Measurements from ENCODE around the gene KRT7. TPM values are rescaled to one million over a fixed set of nuclear protein-coding genes. Genes with fewer than 3 reads are reported as not detected.
A peak's percentile ranks its signal among the peaks of the same experiment; 100 is the strongest.

The KRT7 gene
- total RNA-seq, 1 donor = 27.9 TPM

- H3K27me3 ChIP-seq (ENCODE audit: insufficient read depth, low read length) = no peaks in the 10 kb centered on the region
- H2AFZ ChIP-seq (ENCODE audit: low read length) = no peak overlapping the region
- H3K9me3 ChIP-seq (ENCODE audit: low read depth, low read length) = peaks cover 4% of the 10 kb centered on the region
- H4K20me1 ChIP-seq (ENCODE audit: insufficient read depth, low read length) = no peaks in the 10 kb centered on the region
- peak overlapping the region; percentile 54 for H3K27ac ChIP-seq (ENCODE audit: low read depth, low read length)
- no peaks in the 10 kb centered on the region for H3K79me2 ChIP-seq (ENCODE audit: insufficient read depth, low read length)
- no peak for TF ChIP-seq CTCF (IDR thresholded peaks at IDR 0.05; ENCODE audit: extremely low read depth, low read depth, low read length)
- H3K4me3 ChIP-seq (ENCODE audit: insufficient read depth, low read length) = no peak overlapping the region
- no peak overlapping the region for H3K4me2 ChIP-seq (ENCODE audit: insufficient read depth, low read length)
- H3K36me3 ChIP-seq (ENCODE audit: insufficient read depth, low read length) = no peaks in the 10 kb centered on the region
- DNase-seq (ENCODE audit: insufficient read length, low spot score, missing footprints) = peak; percentile 62
- H3K4me1 ChIP-seq (ENCODE audit: insufficient read depth, low read length) = peaks cover 38% of the 10 kb centered on the region
These were observed 4.7 kb upstream of the KRT7 start for GRCh38 chr12:52228366-52228765.

GRCh38 chr12:52228931-52229330 is 4.1 kb upstream of the KRT7 start:
- no peak for TF ChIP-seq CTCF (IDR thresholded peaks at IDR 0.05; ENCODE audit: extremely low read depth, low read depth, low read length)
- no peaks in the 10 kb centered on the region for H4K20me1 ChIP-seq (ENCODE audit: insufficient read depth, low read length)
- H3K4me2 ChIP-seq (ENCODE audit: insufficient read depth, low read length) = no peak overlapping the region
- no peaks in the 10 kb centered on the region for H3K36me3 ChIP-seq (ENCODE audit: insufficient read depth, low read length)
- no peak for DNase-seq (ENCODE audit: insufficient read length, low spot score, missing footprints)
- H3K4me3 ChIP-seq (ENCODE audit: insufficient read depth, low read length) = no peak overlapping the region
- H3K27me3 ChIP-seq (ENCODE audit: insufficient read depth, low read length) = no peaks in the 10 kb centered on the region
- no peaks in the 10 kb centered on the region for H3K79me2 ChIP-seq (ENCODE audit: insufficient read depth, low read length)
- peaks cover 4% of the 10 kb centered on the region for H3K9me3 ChIP-seq (ENCODE audit: low read depth, low read length)
- peak overlapping the region; percentile 54 for H3K27ac ChIP-seq (ENCODE audit: low read depth, low read length)
- peaks cover 38% of the 10 kb centered on the region for H3K4me1 ChIP-seq (ENCODE audit: insufficient read depth, low read length)
- no peak overlapping the region for H2AFZ ChIP-seq (ENCODE audit: low read length)

GRCh38 chr12:52229836-52230343 is 3.2 kb upstream of the KRT7 start:
- H3K4me2 ChIP-seq (ENCODE audit: insufficient read depth, low read length) = peak overlapping the region; percentile 21
- peaks cover 39% of the 10 kb centered on the region for H3K4me1 ChIP-seq (ENCODE audit: insufficient read depth, low read length)

More at GRCh38 chr12:52229836-52230343, 3.2 kb upstream of the KRT7 start:
- TF ChIP-seq CTCF (IDR thresholded peaks at IDR 0.05; ENCODE audit: extremely low read depth, low read depth, low read length) = no peak
- Histone ChIP-seq H3K9me3 (ENCODE audit: low read depth, low read length) (peaks cover 4% of the 10 kb centered on the region), H2AFZ (ENCODE audit: low read length) (no peak overlapping the region), H3K4me3 (ENCODE audit: insufficient read depth, low read length) (no peak overlapping the region), H3K79me2 (ENCODE audit: insufficient read depth, low read length) (no peaks in the 10 kb centered on the region), H3K27ac (ENCODE audit: low read depth, low read length) (peak overlapping the region; percentile 87), H4K20me1 (ENCODE audit: insufficient read depth, low read length) (no peaks in the 10 kb centered on the region), H3K36me3 (ENCODE audit: insufficient read depth, low read length) (no peaks in the 10 kb centered on the region), H3K27me3 (ENCODE audit: insufficient read depth, low read length) (no peaks in the 10 kb centered on the region)
- peak; percentile 80 for DNase-seq (ENCODE audit: insufficient read length, low spot score, missing footprints)
